Measurements from ENCODE around the gene KLHL22. TPM values are rescaled to one million over a fixed set of nuclear protein-coding genes. Genes with fewer than 3 reads are reported as not detected.

KLHL22 gene
- total and polyA plus RNA-seq, 2 of the 8 experiments (the other 6 are each of a cell fraction or from before 2014, with no cell fraction given) = 9.4 to 16.2 TPM

GRCh38 chr22:20456064-20456721 lies 39.4 kb downstream of the KLHL22 start (continued):
- TF ChIP-seq CHD7 (IDR thresholded peaks at IDR 0.05; ENCODE audit: insufficient replicate concordance, low read length) (no peak), CBX8 (IDR thresholded peaks at IDR 0.05; ENCODE audit: borderline replicate concordance, low read depth, low read length) (no peak), CTCF (IDR thresholded peaks at IDR 0.05; ENCODE audit: control extremely low read depth in 1 of 3, insufficient read depth in 1 of 3, low read depth in 1 of 3, low read length in 3 of 3) (peak; percentile 91 to 98 (median 93))

Data from H1 (cell line).